MM.1S (cell line): ENCODE measurements around the gene ALKBH3.

ENCODE experiments used
- DNase-seq: peaks from one replicate; pipeline ENCODE4 v3.0.0-alpha.2; 2015
- H2AFZ ChIP-seq: fragments of 300-600 bp; sonication (generic); 2 replicates; pipeline ENCODE4 v1.6.0; 2016; ENCODE audit warnings: antibody characterized with exemption, low read length
- H3F3A ChIP-seq: fragments of 300-600 bp; sonication (generic); 2 replicates; pipeline ENCODE4 v1.6.1; 2016; ENCODE audit warnings: mild to moderate bottlenecking, antibody characterized with exemption, low read length, moderate library complexity, mixed read lengths; ENCODE audit not compliant: insufficient read depth
- H3K27ac ChIP-seq: fragments of 300-600 bp; sonication (generic); 2 replicates; pipeline ENCODE4 v1.5.1; 2016; ENCODE audit warnings: mild to moderate bottlenecking, low read length
- H3K27me3 ChIP-seq: fragments of 300-600 bp; sonication (generic); replicated peaks from 2 replicates; pipeline ENCODE4 v1.6.0; 2016; ENCODE audit warnings: low read length; ENCODE audit not compliant: insufficient read depth
- H3K36me3 ChIP-seq: fragments of 300-600 bp; sonication (generic); replicated peaks from 2 replicates; pipeline ENCODE4 v1.6.1; 2016; ENCODE audit warnings: mild to moderate bottlenecking, low read length, mixed read lengths; ENCODE audit not compliant: insufficient read depth
- H3K4me1 ChIP-seq: fragments of 300-600 bp; sonication (generic); 2 replicates; pipeline ENCODE4 v1.6.1; 2016; ENCODE audit warnings: low read length, mixed read lengths
- H3K4me2 ChIP-seq: fragments of 300-600 bp; sonication (generic); 2 replicates; pipeline ENCODE4 v1.6.0; 2016; ENCODE audit warnings: low read depth, low read length
- H3K4me3 ChIP-seq: fragments of 300-600 bp; sonication (generic); 2 replicates; pipeline ENCODE4 v1.5.1; 2016; ENCODE audit warnings: low read length, mixed read lengths
- H3K79me2 ChIP-seq: fragments of 300-600 bp; sonication (generic); 2 replicates; pipeline ENCODE4 v1.6.1; 2016; ENCODE audit warnings: mixed run types, low read length, mixed read lengths
- H3K9ac ChIP-seq: fragments of 300-600 bp; sonication (generic); 2 replicates; pipeline ENCODE4 v1.6.1; 2016; ENCODE audit warnings: low read length, mixed read lengths
- H3K9me2 ChIP-seq: fragments of 300-600 bp; sonication (generic); replicated peaks from 2 replicates; pipeline ENCODE4 v1.6.1; 2016; ENCODE audit warnings: mild to moderate bottlenecking, low read length, mixed read lengths; ENCODE audit not compliant: insufficient read depth
- H3K9me3 ChIP-seq: fragments of 300-600 bp; sonication (generic); replicated peaks from 2 replicates; pipeline ENCODE4 v1.6.1; 2016; ENCODE audit warnings: mild to moderate bottlenecking, low read length, mixed read lengths; ENCODE audit not compliant: insufficient read depth
- H4K20me1 ChIP-seq: fragments of 300-600 bp; sonication (generic); 2 replicates; pipeline ENCODE4 v1.6.1; 2016; ENCODE audit warnings: mild to moderate bottlenecking, low read length, moderate library complexity, mixed read lengths; ENCODE audit not compliant: insufficient read depth
- EZH2 ChIP-seq: fragments of 300-600 bp; sonication (generic); optimal IDR thresholded peaks from 2 replicates; pipeline ENCODE3; 2017; ENCODE audit warnings: low read depth, mild to moderate bottlenecking, antibody characterized with exemption, low read length, mixed read lengths
- EZH2phosphoT487 ChIP-seq: fragments of 300-600 bp; sonication (generic); IDR thresholded peaks from 2 replicates; pipeline ENCODE4 v1.6.1; 2018; ENCODE audit warnings: antibody characterized with exemption, low read length
- TF ChIP-seq, protein P1 (sequence below): fragments of 300-600 bp; sonication (generic); IDR thresholded peaks from 2 replicates; pipeline ENCODE4 v1.5.1; 2016; ENCODE audit warnings: antibody characterized with exemption, low read length, mixed read lengths

ALKBH3 gene

DNA sequence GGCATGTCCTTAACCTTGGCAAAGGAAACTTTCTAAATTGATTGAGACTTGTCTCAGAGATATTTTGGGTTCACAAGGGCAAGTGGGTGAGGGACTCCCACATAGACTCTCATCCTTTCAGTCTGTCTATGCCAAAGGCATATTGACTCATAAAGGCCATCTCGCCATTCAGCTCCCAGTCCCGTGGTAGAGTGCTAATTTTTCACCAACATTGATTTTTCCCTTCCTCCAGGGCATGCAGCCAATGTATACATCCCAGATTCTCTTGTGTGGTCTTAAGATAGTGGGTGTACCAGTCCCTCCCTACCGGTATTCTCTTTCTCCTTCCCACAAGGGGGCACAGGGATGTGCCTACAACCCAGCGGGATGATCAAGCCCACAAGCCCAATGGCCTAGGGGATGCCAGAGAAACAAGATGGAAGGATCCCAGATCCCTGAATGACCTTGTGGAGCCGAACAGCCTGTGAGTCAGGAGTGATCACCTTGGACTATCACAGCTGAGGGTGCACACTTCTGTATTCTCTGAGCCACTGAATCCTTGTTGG lies 69.8 kb downstream of the ALKBH3 start:
- no peaks in the 10 kb centered on the region for H3K9me2 ChIP-seq
- TF ChIP-seq EZH2 (no peak), EZH2phosphoT487 (no peak)
- TF ChIP-seq, protein P1, sequence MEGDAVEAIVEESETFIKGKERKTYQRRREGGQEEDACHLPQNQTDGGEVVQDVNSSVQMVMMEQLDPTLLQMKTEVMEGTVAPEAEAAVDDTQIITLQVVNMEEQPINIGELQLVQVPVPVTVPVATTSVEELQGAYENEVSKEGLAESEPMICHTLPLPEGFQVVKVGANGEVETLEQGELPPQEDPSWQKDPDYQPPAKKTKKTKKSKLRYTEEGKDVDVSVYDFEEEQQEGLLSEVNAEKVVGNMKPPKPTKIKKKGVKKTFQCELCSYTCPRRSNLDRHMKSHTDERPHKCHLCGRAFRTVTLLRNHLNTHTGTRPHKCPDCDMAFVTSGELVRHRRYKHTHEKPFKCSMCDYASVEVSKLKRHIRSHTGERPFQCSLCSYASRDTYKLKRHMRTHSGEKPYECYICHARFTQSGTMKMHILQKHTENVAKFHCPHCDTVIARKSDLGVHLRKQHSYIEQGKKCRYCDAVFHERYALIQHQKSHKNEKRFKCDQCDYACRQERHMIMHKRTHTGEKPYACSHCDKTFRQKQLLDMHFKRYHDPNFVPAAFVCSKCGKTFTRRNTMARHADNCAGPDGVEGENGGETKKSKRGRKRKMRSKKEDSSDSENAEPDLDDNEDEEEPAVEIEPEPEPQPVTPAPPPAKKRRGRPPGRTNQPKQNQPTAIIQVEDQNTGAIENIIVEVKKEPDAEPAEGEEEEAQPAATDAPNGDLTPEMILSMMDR = no peak
- H4K20me1 ChIP-seq = no peaks in the 10 kb centered on the region
- H3K79me2 ChIP-seq = no peaks in the 10 kb centered on the region
- H3F3A ChIP-seq = no peaks in the 10 kb centered on the region
- no peaks in the 10 kb centered on the region for H3K36me3 ChIP-seq
- H2AFZ ChIP-seq = no peak overlapping the region
- no peaks in the 10 kb centered on the region for H3K9me3 ChIP-seq
- no peak overlapping the region for H3K9ac ChIP-seq
- H3K27ac ChIP-seq = no peak overlapping the region
- H3K4me3 ChIP-seq = no peak overlapping the region
- H3K27me3 ChIP-seq = no peaks in the 10 kb centered on the region
- no peak for DNase-seq
- H3K4me1 ChIP-seq = peaks cover under 1% of the 10 kb centered on the region; the same call in 1 of the 2 replicates
- no peak overlapping the region for H3K4me2 ChIP-seq

DNA sequence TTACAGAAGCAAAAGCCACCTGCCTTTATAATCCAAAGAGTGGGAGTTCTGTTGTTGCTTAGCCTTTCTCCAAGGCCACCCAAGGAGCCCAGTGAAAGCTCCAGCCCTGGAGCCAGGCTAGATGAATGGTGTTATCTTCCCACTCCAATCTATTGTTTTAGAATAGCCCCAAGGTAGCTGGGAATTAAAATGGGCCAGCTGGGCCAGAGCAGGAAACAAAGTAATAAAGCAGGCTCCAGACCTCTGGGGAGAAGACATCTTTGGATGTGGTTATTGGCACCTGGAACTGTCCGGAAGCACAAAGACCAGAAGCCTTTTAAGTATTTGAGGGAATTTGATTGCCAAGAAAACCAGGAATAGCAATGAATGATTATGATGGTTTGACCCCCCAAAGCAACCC lies 70.6 kb downstream of the ALKBH3 start:
- Histone ChIP-seq H3K27me3 (no peaks in the 10 kb centered on the region), H2AFZ (no peak overlapping the region), H3K9me3 (no peaks in the 10 kb centered on the region), H3K9ac (no peak overlapping the region), H3K9me2 (no peaks in the 10 kb centered on the region), H3F3A (no peaks in the 10 kb centered on the region), H3K79me2 (no peaks in the 10 kb centered on the region), H3K4me2 (no peak overlapping the region), H4K20me1 (no peaks in the 10 kb centered on the region), H3K36me3 (no peaks in the 10 kb centered on the region), H3K4me1 (no peaks in the 10 kb centered on the region), H3K4me3 (no peak overlapping the region), H3K27ac (no peak overlapping the region)
- TF ChIP-seq EZH2phosphoT487 (no peak), EZH2 (no peak)
- TF ChIP-seq, protein P1 = no peak
- DNase-seq = no peak

DNA sequence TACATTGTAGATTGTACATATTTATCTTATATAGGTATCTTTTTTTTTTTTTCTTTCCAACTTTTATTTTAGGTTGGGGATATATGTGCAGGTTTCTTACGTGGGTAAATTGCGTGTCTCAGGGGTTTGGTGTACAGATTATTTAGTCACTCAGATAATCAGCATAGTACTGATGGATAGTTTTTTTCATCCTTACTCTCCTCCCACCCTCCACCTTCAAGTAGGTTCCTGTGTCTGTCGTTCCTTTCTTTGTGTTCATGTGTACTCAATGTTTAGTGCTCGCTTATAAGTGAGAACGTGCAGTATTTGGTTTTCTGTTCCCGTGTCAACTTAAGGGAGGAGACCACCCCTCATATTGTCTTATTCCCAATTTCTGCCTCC lies 71.4 kb downstream of the ALKBH3 start:
- TF ChIP-seq EZH2 (no peak), EZH2phosphoT487 (no peak)
- TF ChIP-seq, protein P1 = no peak
- H4K20me1 ChIP-seq = no peaks in the 10 kb centered on the region
- no peak overlapping the region for H3K4me3 ChIP-seq
- H3K4me1 ChIP-seq = no peaks in the 10 kb centered on the region
- DNase-seq = no peak
- no peak overlapping the region for H3K27ac ChIP-seq
- H3K27me3 ChIP-seq = no peaks in the 10 kb centered on the region
- no peak overlapping the region for H2AFZ ChIP-seq
- no peaks in the 10 kb centered on the region for H3K79me2 ChIP-seq
- H3K9me2 ChIP-seq = no peaks in the 10 kb centered on the region
- no peaks in the 10 kb centered on the region for H3F3A ChIP-seq
- H3K9ac ChIP-seq = no peak overlapping the region
- no peak overlapping the region for H3K4me2 ChIP-seq
- H3K9me3 ChIP-seq = no peaks in the 10 kb centered on the region
- no peaks in the 10 kb centered on the region for H3K36me3 ChIP-seq
